ENCODE measurements around the gene ZDHHC21. TPM values are rescaled to one million over a fixed set of nuclear protein-coding genes. Genes with fewer than 3 reads are reported as not detected.

The ZDHHC21 gene
- total and polyA plus RNA-seq, 9 of the 15 experiments (the other 6 are each of a cell fraction or from before 2014, with no cell fraction given): 0.10 to 1.9 (median 1.00) TPM

DNA sequence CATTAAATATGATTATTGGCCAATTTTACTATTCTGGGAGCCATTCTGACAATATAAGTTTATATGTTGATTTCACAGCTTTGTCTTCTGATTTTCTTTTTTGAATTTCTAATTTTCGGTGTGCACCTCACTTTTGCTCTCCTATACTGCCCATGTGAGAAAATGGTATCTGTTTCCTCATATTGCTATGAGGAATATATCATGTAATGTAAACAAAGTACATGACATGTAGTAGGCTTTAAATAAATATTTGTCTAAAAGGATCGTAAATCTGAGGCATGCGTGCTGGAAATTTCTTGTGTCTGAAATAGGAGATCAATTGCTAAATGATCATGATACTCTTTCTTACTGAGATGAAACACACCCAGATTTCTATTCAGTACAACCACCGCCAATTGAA, 119.9 kb downstream of the ZDHHC21 start:
- H3K9me1 ChIP-seq (ENCODE audit: control insufficient read depth, insufficient read depth, low read length): no peaks in the 10 kb centered on the region
- FAIRE-seq: no peak

More for the DNA sequence above, 119.9 kb downstream of the ZDHHC21 start:
- H3K79me2 ChIP-seq (ENCODE audit: control insufficient read depth, insufficient read depth, low read length): no peaks in the 10 kb centered on the region
- no peaks in the 10 kb centered on the region for H4K20me1 ChIP-seq (replicated peaks; ENCODE audit: control insufficient read depth, insufficient read depth, low read length)
- no peak overlapping the region for H3K9ac ChIP-seq (ENCODE audit: insufficient read depth in 1 of 2, low read depth in 2 of 2, low read length in 2 of 2)
- H3K4me2 ChIP-seq (ENCODE audit: insufficient read depth, low read length): no peak overlapping the region
- no peaks in the 10 kb centered on the region for H3K27me3 ChIP-seq (ENCODE audit: control insufficient read depth in 2 of 2, insufficient read depth in 2 of 2, low read length in 2 of 2)
- no peak overlapping the region for H2AFZ ChIP-seq (ENCODE audit: low read depth, low read length)
- ChIA-PET POLR2A (no interaction called here), CTCF (ENCODE audit: low intra/inter-chr PET ratio) (no interaction called here)
- TF ChIP-seq ARID1B (IDR thresholded peaks at IDR 0.05): no peak
- no peak for TF ChIP-seq LCOR (CRISPR knock-in tag; IDR thresholded peaks at IDR 0.05)
- TF ChIP-seq, protein P1, sequence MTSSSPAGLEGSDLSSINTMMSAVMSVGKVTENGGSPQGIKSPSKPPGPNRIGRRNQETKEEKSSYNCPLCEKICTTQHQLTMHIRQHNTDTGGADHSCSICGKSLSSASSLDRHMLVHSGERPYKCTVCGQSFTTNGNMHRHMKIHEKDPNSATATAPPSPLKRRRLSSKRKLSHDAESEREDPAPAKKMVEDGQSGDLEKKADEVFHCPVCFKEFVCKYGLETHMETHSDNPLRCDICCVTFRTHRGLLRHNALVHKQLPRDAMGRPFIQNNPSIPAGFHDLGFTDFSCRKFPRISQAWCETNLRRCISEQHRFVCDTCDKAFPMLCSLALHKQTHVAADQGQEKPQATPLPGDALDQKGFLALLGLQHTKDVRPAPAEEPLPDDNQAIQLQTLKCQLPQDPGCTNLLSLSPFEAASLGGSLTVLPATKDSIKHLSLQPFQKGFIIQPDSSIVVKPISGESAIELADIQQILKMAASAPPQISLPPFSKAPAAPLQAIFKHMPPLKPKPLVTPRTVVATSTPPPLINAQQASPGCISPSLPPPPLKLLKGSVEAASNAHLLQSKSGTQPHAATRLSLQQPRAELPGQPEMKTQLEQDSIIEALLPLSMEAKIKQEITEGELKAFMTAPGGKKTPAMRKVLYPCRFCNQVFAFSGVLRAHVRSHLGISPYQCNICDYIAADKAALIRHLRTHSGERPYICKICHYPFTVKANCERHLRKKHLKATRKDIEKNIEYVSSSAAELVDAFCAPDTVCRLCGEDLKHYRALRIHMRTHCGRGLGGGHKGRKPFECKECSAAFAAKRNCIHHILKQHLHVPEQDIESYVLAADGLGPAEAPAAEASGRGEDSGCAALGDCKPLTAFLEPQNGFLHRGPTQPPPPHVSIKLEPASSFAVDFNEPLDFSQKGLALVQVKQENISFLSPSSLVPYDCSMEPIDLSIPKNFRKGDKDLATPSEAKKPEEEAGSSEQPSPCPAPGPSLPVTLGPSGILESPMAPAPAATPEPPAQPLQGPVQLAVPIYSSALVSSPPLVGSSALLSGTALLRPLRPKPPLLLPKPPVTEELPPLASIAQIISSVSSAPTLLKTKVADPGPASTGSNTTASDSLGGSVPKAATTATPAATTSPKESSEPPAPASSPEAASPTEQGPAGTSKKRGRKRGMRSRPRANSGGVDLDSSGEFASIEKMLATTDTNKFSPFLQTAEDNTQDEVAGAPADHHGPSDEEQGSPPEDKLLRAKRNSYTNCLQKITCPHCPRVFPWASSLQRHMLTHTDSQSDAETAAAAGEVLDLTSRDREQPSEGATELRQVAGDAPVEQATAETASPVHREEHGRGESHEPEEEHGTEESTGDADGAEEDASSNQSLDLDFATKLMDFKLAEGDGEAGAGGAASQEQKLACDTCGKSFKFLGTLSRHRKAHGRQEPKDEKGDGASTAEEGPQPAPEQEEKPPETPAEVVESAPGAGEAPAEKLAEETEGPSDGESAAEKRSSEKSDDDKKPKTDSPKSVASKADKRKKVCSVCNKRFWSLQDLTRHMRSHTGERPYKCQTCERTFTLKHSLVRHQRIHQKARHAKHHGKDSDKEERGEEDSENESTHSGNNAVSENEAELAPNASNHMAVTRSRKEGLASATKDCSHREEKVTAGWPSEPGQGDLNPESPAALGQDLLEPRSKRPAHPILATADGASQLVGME (CRISPR knock-in tag; IDR thresholded peaks at IDR 0.05): no peak
- TF ChIP-seq DDX20 (tag; IDR thresholded peaks at IDR 0.05; ENCODE audit: low read depth): no peak
- TF ChIP-seq NR2F6 (CRISPR knock-in tag; IDR thresholded peaks at IDR 0.05): no peak
- TF ChIP-seq EGR1 (conservative IDR thresholded peaks at IDR 0.05): no peak
- TF ChIP-seq NCOA6 (IDR thresholded peaks at IDR 0.05): no peak
- TF ChIP-seq, protein P2, sequence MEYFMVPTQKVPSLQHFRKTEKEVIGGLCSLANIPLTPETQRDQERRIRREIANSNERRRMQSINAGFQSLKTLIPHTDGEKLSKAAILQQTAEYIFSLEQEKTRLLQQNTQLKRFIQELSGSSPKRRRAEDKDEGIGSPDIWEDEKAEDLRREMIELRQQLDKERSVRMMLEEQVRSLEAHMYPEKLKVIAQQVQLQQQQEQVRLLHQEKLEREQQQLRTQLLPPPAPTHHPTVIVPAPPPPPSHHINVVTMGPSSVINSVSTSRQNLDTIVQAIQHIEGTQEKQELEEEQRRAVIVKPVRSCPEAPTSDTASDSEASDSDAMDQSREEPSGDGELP (CRISPR knock-in tag; IDR thresholded peaks at IDR 0.05; ENCODE audit: borderline replicate concordance): no peak
- TF ChIP-seq RFX5 (IDR thresholded peaks at IDR 0.05; ENCODE audit: low read depth, low read length): no peak
- no peak for TF ChIP-seq ELF4 (CRISPR knock-in tag; IDR thresholded peaks at IDR 0.05)
- no peaks in the 10 kb centered on the region for H3K36me3 ChIP-seq (ENCODE audit: control insufficient read depth, insufficient read depth, low read length)
- H3K4me1 ChIP-seq (replicated peaks in 1 of 2; ENCODE audit: control insufficient read depth in 2 of 2, insufficient read depth in 2 of 2, low read length in 2 of 2): no peaks in the 10 kb centered on the region
- WGBS (ENCODE audit: insufficient coverage, low coverage, missing lambda C conversion rate): 62% methylated on average over 4 of the region's 4 CpGs
- in situ Hi-C loops (cut with MboI): no loop called here
- H3K4me3 ChIP-seq: no peak overlapping the region
- no peaks in the 10 kb centered on the region; the same call in 1 of the 2 replicates for H3K9me3 ChIP-seq (replicated peaks; ENCODE audit: control insufficient read depth, insufficient read depth, low read depth, low read length)
- BruUV-seq (replicated peaks): no TSS peak
- ATAC-seq (no peak), DNase-seq (ENCODE audit: extremely low read depth in 1 of 4, low spot score in 3 of 4) (no peak)
- intact Hi-C loops (cut with micrococcal nuclease): no loop called here
- no peak overlapping the region for H3K27ac ChIP-seq (ENCODE audit: extremely low read depth, low read depth, low read length)

Data from K562 (cell line).